GM21529 (cell line): ENCODE results near the gene GNE.
"Not testable (repeated sequence)": the region's sequence is repeated elsewhere in the genome, so short reads cannot be mapped to it uniquely, and the experiment has no call there.

Experiments used
- ATAC-seq: cut with Tn5 transposase; IDR thresholded peaks from one replicate; pipeline ENCODE4 v1.9.1; 2021; ENCODE audit not compliant: unreplicated experiment

The GNE gene

GRCh38 chr9:36258208-36258995, at the start of gene GNE:
TSS of gene GNE (minus strand) at chr9:36258448. CDS start at chr9:36249355, 9,093 bp downstream.
- peak; percentile 89 for ATAC-seq

- no peak for ATAC-seq
Observed at GRCh38 chr9:36306471-36307306, 48.4 kb upstream of the GNE start.

GRCh38 chr9:36304366-36304765, 46.1 kb upstream of the GNE start:
- not testable (repeated sequence) for ATAC-seq

GRCh38 chr9:36301227-36301626, 43.0 kb upstream of the GNE start:
- no peak for ATAC-seq

- ATAC-seq, result no peak
Observed at GRCh38 chr9:36298566-36298965, 40.3 kb upstream of the GNE start.

GRCh38 chr9:36297798-36298197, 39.5 kb upstream of the GNE start:
- no peak for ATAC-seq

GRCh38 chr9:36294996-36295395, 36.7 kb upstream of the GNE start:
- not testable (repeated sequence) for ATAC-seq

GRCh38 chr9:36293918-36294317, 35.7 kb upstream of the GNE start:
- no peak for ATAC-seq

- no peak for ATAC-seq
Observed at GRCh38 chr9:36293171-36293570, 34.9 kb upstream of the GNE start.

- ATAC-seq, result no peak
Observed at GRCh38 chr9:36292641-36293040, 34.4 kb upstream of the GNE start.

GRCh38 chr9:36290996-36291395, 32.7 kb upstream of the GNE start:
- no peak for ATAC-seq

GRCh38 chr9:36289836-36290435, 31.7 kb upstream of the GNE start:
- no peak for ATAC-seq

GRCh38 chr9:36288070-36288469, 29.8 kb upstream of the GNE start:
- ATAC-seq, result no peak

- no peak for ATAC-seq
Observed at GRCh38 chr9:36286388-36286787, 28.1 kb upstream of the GNE start.

GRCh38 chr9:36284226-36284625, 26.0 kb upstream of the GNE start:
- no peak for ATAC-seq

GRCh38 chr9:36282275-36282674, 24.0 kb upstream of the GNE start:
- ATAC-seq, result no peak

- ATAC-seq, result no peak
Observed at GRCh38 chr9:36280989-36281388, 22.7 kb upstream of the GNE start.

- ATAC-seq, result no peak
Observed at GRCh38 chr9:36278243-36278642, 20.0 kb upstream of the GNE start.

- no peak for ATAC-seq
Observed at GRCh38 chr9:36276781-36277181, 18.5 kb upstream of the GNE start.

- no peak for ATAC-seq
Observed at GRCh38 chr9:36276254-36276653, 18.0 kb upstream of the GNE start.

- ATAC-seq, result no peak
Observed at GRCh38 chr9:36275060-36275459, 16.8 kb upstream of the GNE start.

- not testable (repeated sequence) for ATAC-seq
Observed at GRCh38 chr9:36273354-36273753, 15.1 kb upstream of the GNE start.
